Osteocyte (in vitro differentiated cells): ENCODE data around the gene FAM227B. TPM values are rescaled to one million over a fixed set of nuclear protein-coding genes. Genes with fewer than 3 reads are reported as not detected.

Source experiments
- DNase-seq: peaks from one replicate; pipeline ENCODE4 v3.0.0; 2021; ENCODE audit warnings: mixed read lengths; ENCODE audit not compliant: unreplicated experiment; ENCODE audit errors: extremely low spot score
- H3K27ac Mint-ChIP-seq: one replicate; pipeline ENCODE4 v1.8.0; 2021; ENCODE audit warnings: mild to moderate bottlenecking, mixed read lengths; ENCODE audit not compliant: unreplicated experiment
- H3K27me3 Mint-ChIP-seq: one replicate; pipeline ENCODE4 v1.8.0; 2021; ENCODE audit warnings: mixed read lengths; ENCODE audit not compliant: unreplicated experiment
- H3K36me3 Mint-ChIP-seq: one replicate; pipeline ENCODE4 v1.8.0; 2021; ENCODE audit warnings: mixed read lengths; ENCODE audit not compliant: unreplicated experiment
- H3K4me1 Mint-ChIP-seq: one replicate; pipeline ENCODE4 v1.8.0; 2021; ENCODE audit warnings: mixed read lengths; ENCODE audit not compliant: unreplicated experiment
- H3K4me3 Mint-ChIP-seq: one replicate; pipeline ENCODE4 v1.8.0; 2021; ENCODE audit warnings: mild to moderate bottlenecking, moderate library complexity, mixed read lengths; ENCODE audit not compliant: unreplicated experiment
- H3K9me3 Mint-ChIP-seq: one replicate; pipeline ENCODE4 v1.8.0; 2021; ENCODE audit warnings: mixed read lengths; ENCODE audit not compliant: unreplicated experiment
- total RNA-seq: library from RNA; stranded (reverse); gene quantifications from 2 replicates; pipeline ENCODE4 v1.2.1, GENCODE V29; 2021
- TF ChIP-seq, protein P1 (sequence below): fragments of 200-600 bp; sonication (generic); IDR thresholded peaks from 2 replicates; pipeline ENCODE4 v1.5.0; 2021; ENCODE audit warnings: antibody characterized with exemption, mild to moderate bottlenecking, moderate library complexity

FAM227B gene
- total RNA-seq, 1 donor from 2014 or later, result 3.0 TPM

- no peak overlapping the region for H3K27ac Mint-ChIP-seq
- H3K27me3 Mint-ChIP-seq, result no peaks in the 10 kb centered on the region
- TF ChIP-seq, protein P1, sequence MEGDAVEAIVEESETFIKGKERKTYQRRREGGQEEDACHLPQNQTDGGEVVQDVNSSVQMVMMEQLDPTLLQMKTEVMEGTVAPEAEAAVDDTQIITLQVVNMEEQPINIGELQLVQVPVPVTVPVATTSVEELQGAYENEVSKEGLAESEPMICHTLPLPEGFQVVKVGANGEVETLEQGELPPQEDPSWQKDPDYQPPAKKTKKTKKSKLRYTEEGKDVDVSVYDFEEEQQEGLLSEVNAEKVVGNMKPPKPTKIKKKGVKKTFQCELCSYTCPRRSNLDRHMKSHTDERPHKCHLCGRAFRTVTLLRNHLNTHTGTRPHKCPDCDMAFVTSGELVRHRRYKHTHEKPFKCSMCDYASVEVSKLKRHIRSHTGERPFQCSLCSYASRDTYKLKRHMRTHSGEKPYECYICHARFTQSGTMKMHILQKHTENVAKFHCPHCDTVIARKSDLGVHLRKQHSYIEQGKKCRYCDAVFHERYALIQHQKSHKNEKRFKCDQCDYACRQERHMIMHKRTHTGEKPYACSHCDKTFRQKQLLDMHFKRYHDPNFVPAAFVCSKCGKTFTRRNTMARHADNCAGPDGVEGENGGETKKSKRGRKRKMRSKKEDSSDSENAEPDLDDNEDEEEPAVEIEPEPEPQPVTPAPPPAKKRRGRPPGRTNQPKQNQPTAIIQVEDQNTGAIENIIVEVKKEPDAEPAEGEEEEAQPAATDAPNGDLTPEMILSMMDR, result no peak
These were observed 314.1 kb downstream of the FAM227B start for GRCh38 chr15:49306551-49306950.

GRCh38 chr15:49303003-49303402 lies 317.6 kb downstream of the FAM227B start:
- Mint-ChIP-seq H3K36me3 (peaks cover 27% of the 10 kb centered on the region), H3K4me3 (no peak overlapping the region), H3K27ac (no peak overlapping the region), H3K4me1 (peaks cover 2% of the 10 kb centered on the region), H3K27me3 (no peaks in the 10 kb centered on the region), H3K9me3 (peaks cover 3% of the 10 kb centered on the region)
- DNase-seq, result no peak
- TF ChIP-seq, protein P1, result no peak

More at GRCh38 chr15:49306551-49306950, 314.1 kb downstream of the FAM227B start:
- H3K36me3 Mint-ChIP-seq, result peaks cover 26% of the 10 kb centered on the region
- no peak for DNase-seq
- peaks cover 2% of the 10 kb centered on the region for H3K4me1 Mint-ChIP-seq
- no peaks in the 10 kb centered on the region for H3K9me3 Mint-ChIP-seq
- H3K4me3 Mint-ChIP-seq, result no peak overlapping the region

GRCh38 chr15:49301562-49301961 lies 319.1 kb downstream of the FAM227B start:
- Mint-ChIP-seq H3K27ac (no peak overlapping the region), H3K4me1 (peaks cover 2% of the 10 kb centered on the region), H3K9me3 (peaks cover 9% of the 10 kb centered on the region), H3K27me3 (no peaks in the 10 kb centered on the region), H3K36me3 (peaks cover 34% of the 10 kb centered on the region), H3K4me3 (no peak overlapping the region)
- DNase-seq, result no peak
- TF ChIP-seq, protein P1, result no peak

GRCh38 chr15:49300856-49301255 lies 319.8 kb downstream of the FAM227B start:
- Mint-ChIP-seq H3K27me3 (no peaks in the 10 kb centered on the region), H3K9me3 (peaks cover 9% of the 10 kb centered on the region), H3K27ac (no peak overlapping the region), H3K4me1 (peaks cover 2% of the 10 kb centered on the region), H3K4me3 (no peak overlapping the region), H3K36me3 (peaks cover 30% of the 10 kb centered on the region)
- DNase-seq, result no peak
- TF ChIP-seq, protein P1, result no peak

DNA sequence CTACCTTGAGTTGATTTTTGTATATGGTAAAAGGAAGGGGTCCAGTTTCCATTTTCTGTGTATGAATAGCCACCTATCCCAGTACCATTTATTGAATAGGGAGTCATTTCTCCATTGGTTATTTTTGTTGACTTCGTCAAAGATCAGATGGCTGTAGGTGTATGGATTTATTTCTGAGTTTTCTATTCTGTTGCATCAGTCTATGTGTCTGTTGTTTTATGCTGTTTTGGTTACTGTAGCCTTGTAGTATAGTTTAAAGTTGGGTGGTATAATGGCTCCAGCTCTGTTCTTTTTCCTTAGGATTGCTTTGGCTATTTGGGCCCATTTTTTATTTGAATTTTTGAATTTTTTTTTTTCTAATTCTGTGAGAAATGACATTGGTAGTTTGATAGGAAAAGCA lies 323.0 kb downstream of the FAM227B start:
- peaks cover 9% of the 10 kb centered on the region for H3K9me3 Mint-ChIP-seq
- no peak overlapping the region for H3K27ac Mint-ChIP-seq
- no peak for DNase-seq
- no peaks in the 10 kb centered on the region for H3K27me3 Mint-ChIP-seq
- TF ChIP-seq, protein P1, result no peak
- H3K4me1 Mint-ChIP-seq, result peaks cover 2% of the 10 kb centered on the region
- H3K36me3 Mint-ChIP-seq, result peaks cover 35% of the 10 kb centered on the region
- H3K4me3 Mint-ChIP-seq, result no peak overlapping the region
